ENCODE results near the gene PRAMEF25.
"Not testable (repeated sequence)": the region's sequence is repeated elsewhere in the genome, so short reads cannot be mapped to it uniquely, and the experiment has no call there.

PRAMEF25 gene

GRCh38 chr1:13070474-13070873, at the start of gene PRAMEF25:
TSS of gene PRAMEF25 (plus strand) at chr1:13070774. CDS start at chr1:13073694, 2,920 bp downstream.
- H3K9me3 Mint-ChIP-seq: not testable (repeated sequence)

GRCh38 chr1:13056475-13056874, 14.1 kb upstream of the PRAMEF25 start, which contains the start of gene PRAMEF27:
TSS of gene PRAMEF27 (minus strand) at chr1:13056575. CDS start at chr1:13053659, 2,916 bp downstream.
- not testable (repeated sequence) for H3K4me1 Mint-ChIP-seq, H3K36me3 Mint-ChIP-seq, H3K27me3 Mint-ChIP-seq, H3K9me3 Mint-ChIP-seq, H3K4me3 Mint-ChIP-seq, H3K27ac Mint-ChIP-seq

More at GRCh38 chr1:13070474-13070873, at the start of gene PRAMEF25:
- H3K27me3 Mint-ChIP-seq, H3K4me3 Mint-ChIP-seq, H3K27ac Mint-ChIP-seq, H3K36me3 Mint-ChIP-seq, H3K4me1 Mint-ChIP-seq: not testable (repeated sequence)

GRCh38 chr1:13116754-13117153, 46.2 kb downstream of the PRAMEF25 start, which contains the start of gene HNRNPCL2:
TSS of gene HNRNPCL2 (minus strand) at chr1:13116854. CDS start at chr1:13116400, 454 bp downstream.
- not testable (repeated sequence) for H3K27ac Mint-ChIP-seq, H3K4me3 Mint-ChIP-seq, H3K27me3 Mint-ChIP-seq, H3K9me3 Mint-ChIP-seq, H3K4me1 Mint-ChIP-seq, H3K36me3 Mint-ChIP-seq
